B cell (primary cell): ENCODE results near the gene RPS26. TPM values are rescaled to one million over a fixed set of nuclear protein-coding genes. Genes with fewer than 3 reads are reported as not detected.

Experiments
- ATAC-seq: fragments of 200-7000 bp; cut with Tn5 transposase; one replicate; pipeline ENCODE4 v1.10.0; 2021; ENCODE audit warnings: low read depth, mild to moderate bottlenecking, moderate number of reproducible peaks, moderate library complexity
- CTCF ChIA-PET: fragments of 350-600 bp; sonication (Branson Sonifier 250); formaldehyde crosslinking; loops from one replicate; lab custom pipeline; 2021; ENCODE audit warnings: antibody characterized with exemption, inconsistent platforms; lab: Charles Lee
- POLR2A ChIA-PET: fragments of 350-600 bp; sonication (Branson Sonifier 250); formaldehyde crosslinking; loops from one replicate; lab custom pipeline; 2021; ENCODE audit warnings: antibody characterized with exemption; lab: Charles Lee
- DNase-seq: peaks from one replicate; pipeline ENCODE4 v3.0.0; 2013
- H2AFZ ChIP-seq: 2 replicates; pipeline ENCODE4 v1.6.1; 2012; ENCODE audit warnings: mild to moderate bottlenecking, low read depth, low read length; ENCODE audit not compliant: insufficient read depth, poor library complexity, severe bottlenecking
- H3K27ac ChIP-seq, 2 donors: 1 replicate in 1 of 2; 2 replicates in 1 of 2; pipeline ENCODE4 v1.5.1; 2012 to 2013; ENCODE audit warnings: low read length in 2 of 2, mild to moderate bottlenecking in 2 of 2, moderate library complexity in 1 of 2
- H3K27me3 ChIP-seq, 4 experiments: fragments of 200-600 bp in 1 of 4; sonication (generic) in 1 of 4; replicated peaks in 1 of 4; 1 replicate in 2 of 4; 2 replicates in 2 of 4; pipeline versions ENCODE4 v1.6.1 to v1.7.0; 2013 to 2016; ENCODE audit warnings: low read length in 3 of 4, mild to moderate bottlenecking in 2 of 4, mixed read lengths in 1 of 4, moderate library complexity in 1 of 4; ENCODE audit not compliant: insufficient read depth in 4 of 4, control insufficient read depth in 3 of 4; ENCODE audit errors: control extremely low read depth in 1 of 4
- H3K36me3 ChIP-seq, 2 experiments: replicated peaks in 1 of 2; 1 replicate in 1 of 2; 2 replicates in 1 of 2; pipeline versions ENCODE4 v1.6.1 to v1.7.1; 2013; ENCODE audit warnings: low read length in 1 of 2; ENCODE audit not compliant: insufficient read depth in 2 of 2, control insufficient read depth in 1 of 2; ENCODE audit errors: control extremely low read depth in 1 of 2, extremely low read depth in 1 of 2
- H3K4me1 ChIP-seq, 2 donors: fragments of 200-600 bp in 1 of 2; sonication (generic) in 1 of 2; 1 replicate in 1 of 2; 2 replicates in 1 of 2; pipeline versions ENCODE4 v1.5.1 to v1.6.1; 2013 to 2017; ENCODE audit warnings: low read length in 2 of 2; ENCODE audit not compliant: control insufficient read depth in 2 of 2, insufficient read depth in 2 of 2
- H3K4me2 ChIP-seq: replicated peaks from 2 replicates; pipeline ENCODE3; 2012; ENCODE audit warnings: mild to moderate bottlenecking, low read depth, low read length; ENCODE audit not compliant: poor library complexity, severe bottlenecking
- H3K4me3 ChIP-seq, 5 experiments: fragments of 200-600 bp in 1 of 5; sonication (generic) in 1 of 5; 1 replicate in 3 of 5; 2 replicates in 2 of 5; pipeline versions ENCODE4 v1.5.1 to v1.7.0; 2011 to 2016; ENCODE audit warnings: low read length in 4 of 5, mild to moderate bottlenecking in 4 of 5, low read depth in 2 of 5, control low read depth in 1 of 5, moderate library complexity in 1 of 5; ENCODE audit not compliant: insufficient read depth in 1 of 5; ENCODE audit errors: control extremely low read depth in 1 of 5, extremely low read depth in 1 of 5
- H3K79me2 ChIP-seq: fragments of 200-600 bp; sonication (generic); one replicate; pipeline ENCODE4 v1.6.0; 2016; ENCODE audit warnings: low read length; ENCODE audit not compliant: control insufficient read depth, insufficient read depth
- H3K9ac ChIP-seq: fragments of 200-600 bp; sonication (generic); 2 replicates; pipeline ENCODE4 v1.6.1; 2017; ENCODE audit warnings: mild to moderate bottlenecking, low read length, moderate library complexity
- H3K9me3 ChIP-seq, 3 donors: one replicate each; pipeline versions ENCODE4 v1.6.1 to v1.7.1; 2013; ENCODE audit warnings: low read length in 2 of 3; ENCODE audit not compliant: control insufficient read depth in 2 of 3, insufficient read depth in 1 of 3; ENCODE audit errors: control extremely low read depth in 1 of 3
- H4K20me1 ChIP-seq: 2 replicates; pipeline ENCODE4 v1.6.0; 2012; ENCODE audit warnings: mild to moderate bottlenecking, low read length; ENCODE audit not compliant: insufficient read depth, control insufficient read depth, poor library complexity, severe bottlenecking
- H3K27ac Mint-ChIP-seq: one replicate; pipeline ENCODE4 v1.8.0; 2021; ENCODE audit warnings: mixed read lengths
- H3K27me3 Mint-ChIP-seq: one replicate; pipeline ENCODE4 v1.8.0; 2021; ENCODE audit warnings: mixed read lengths
- H3K4me1 Mint-ChIP-seq: one replicate; pipeline ENCODE4 v1.8.0; 2021; ENCODE audit warnings: mixed read lengths
- H3K4me3 Mint-ChIP-seq: one replicate; pipeline ENCODE4 v1.8.0; 2021; ENCODE audit warnings: mixed read lengths
- H3K9me3 Mint-ChIP-seq: one replicate; pipeline ENCODE4 v1.8.0; 2022; ENCODE audit warnings: mixed read lengths; ENCODE audit not compliant: insufficient read depth
- CTCF ChIP-seq: fragments of 200-600 bp; IDR thresholded peaks from one replicate; pipeline ENCODE4 v1.8.0; 2022; ENCODE audit warnings: antibody characterized with exemption, mild to moderate bottlenecking
- EZH2 ChIP-seq: IDR thresholded peaks from 2 replicates; pipeline ENCODE4 v1.6.1; 2012; ENCODE audit warnings: borderline replicate concordance, low read depth, mild to moderate bottlenecking, moderate library complexity, low read length; ENCODE audit not compliant: insufficient read depth, poor library complexity, severe bottlenecking
- WGBS: methylation state at CpG from one replicate; pipeline ENCODE4 v1.1.5; 2013; ENCODE audit warnings: missing lambda C conversion rate; ENCODE audit not compliant: insufficient coverage; 5-methylcytosine and 5-hydroxymethylcytosine counted together
- intact Hi-C: fragments of 100-400 bp; cut with micrococcal nuclease; formaldehyde crosslinking; loops from one replicate; pipeline ENCODE4 v1.10.0; 2022
- polyA plus RNA-seq: library from polyadenylated mRNA; depleted of rRNA; stranded (reverse); fragments of >200 nt; gene quantifications from 2 replicates; pipeline ENCODE4 v1.2.3, GENCODE V29; 2012
- total RNA-seq, 2 donors: library from RNA; stranded (reverse); fragments of 120-200 nt in 1 of 2; gene quantifications; 1 replicate in 1 of 2; 2 replicates in 1 of 2; pipeline versions ENCODE4 v1.2.3 to v1.2.4, GENCODE V29; 2013 to 2022

RPS26 gene
- total and polyA plus RNA-seq, 2 donors (not counting 1 experiment from before 2014, with no cell fraction given) = 21.0 to 549 TPM

GRCh38 chr12:56038022-56038655 is 3.6 kb upstream of the RPS26 start:
- ATAC-seq = no peak
- TF ChIP-seq EZH2 (no peak), CTCF (no peak)
- CTCF ChIA-PET = interaction anchor here (0.5 to 1.9 kb wide), 4 partner anchors 41 to 300 kb away, joined by 3 to 11 read pairs (median 4); partner anchors contain the start of gene SUOX
- H3K9me3 ChIP-seq = no peaks in the 10 kb centered on the region
- Mint-ChIP-seq H3K4me3 (no peak overlapping the region), H3K27me3 (no peaks in the 10 kb centered on the region), H3K9me3 (no peaks in the 10 kb centered on the region), H3K4me1 (peaks cover 17% of the 10 kb centered on the region), H3K27ac (no peak overlapping the region)
- H3K4me2 ChIP-seq = no peak overlapping the region
- POLR2A ChIA-PET = no interaction called here
- peaks cover 0 to 2% of the 10 kb centered on the region in 2 experiments for H3K36me3 ChIP-seq
- H3K27me3 ChIP-seq = no peaks in the 10 kb centered on the region
- H3K4me3 ChIP-seq = no peak overlapping the region
- H4K20me1 ChIP-seq = peaks cover 11% of the 10 kb centered on the region
- H3K27ac ChIP-seq = no peak overlapping the region
- no peak overlapping the region for H3K9ac ChIP-seq
- no peak for DNase-seq
- no peak overlapping the region for H2AFZ ChIP-seq
- no CpG with 5 or more reads among the region's 2 CpGs for WGBS
- peaks cover 13 to 14% of the 10 kb centered on the region in 2 donors for H3K4me1 ChIP-seq
- peaks cover 14% of the 10 kb centered on the region for H3K79me2 ChIP-seq
- intact Hi-C loops = no loop called here

- Histone ChIP-seq H3K4me1 (peaks cover 18 to 21% of the 10 kb centered on the region in 2 donors), H2AFZ (no peak overlapping the region), H3K4me3 (no peak overlapping the region), H3K27me3 (no peaks in the 10 kb centered on the region), H3K36me3 (peaks cover 6 to 19% of the 10 kb centered on the region in 2 experiments), H3K27ac (no peak overlapping the region), H4K20me1 (peaks cover 16% of the 10 kb centered on the region), H3K79me2 (peaks cover 20% of the 10 kb centered on the region), H3K9me3 (no peaks in the 10 kb centered on the region), H3K9ac (no peak overlapping the region), H3K4me2 (no peak overlapping the region)
- intact Hi-C loops = loop anchor here (5.0 to 10.0 kb wide), 2 partner anchors 145 to 647 kb away; partner anchors contain the start of genes PTGES3 and SMARCC2
- DNase-seq = no peak
- ChIA-PET POLR2A (interaction anchor here (1.0 kb wide), 1 partner anchor 87 kb away, joined by 3 read pairs; no protein-coding TSS in a partner anchor), CTCF (interaction anchor here (0.6 to 2.3 kb wide), 11 partner anchors 14 to 1638 kb away, joined by 3 to 18 read pairs (median 4); partner anchors contain the start of genes ORMDL2, SARNP and SUOX)
- Mint-ChIP-seq H3K4me3 (no peak overlapping the region), H3K27me3 (no peaks in the 10 kb centered on the region), H3K4me1 (peaks cover 22% of the 10 kb centered on the region), H3K27ac (no peak overlapping the region), H3K9me3 (no peaks in the 10 kb centered on the region)
- no peak for TF ChIP-seq CTCF
- TF ChIP-seq EZH2 = no peak
- ATAC-seq = no peak
- no CpG with 5 or more reads among the region's 1 CpG for WGBS
Measured at GRCh38 chr12:56040151-56040550, 1.6 kb upstream of the RPS26 start.
